ENCODE results near the gene CCDC40.

- TF ChIP-seq CTCF (IDR thresholded peaks at IDR 0.05): no peak
- no peak for TF ChIP-seq POLR2A (IDR thresholded peaks at IDR 0.05)
Observed at GRCh38 chr17:80114758-80115157, 78.3 kb downstream of the CCDC40 start.

Measured in Peyer's patch (tissue), 4 donors.